ENCODE measurements around the gene ZIC1.

- TF ChIP-seq ZNF274 (IDR thresholded peaks at IDR 0.05; ENCODE audit: borderline replicate concordance, low read depth, low read length): no peak
- TF ChIP-seq ZNF24 (IDR thresholded peaks at IDR 0.05): no peak
- TF ChIP-seq SRF (CRISPR knock-in tag; IDR thresholded peaks at IDR 0.05): no peak
- TF ChIP-seq FOXJ3 (CRISPR knock-in tag; IDR thresholded peaks at IDR 0.05): no peak
- TF ChIP-seq POLR2AphosphoS5 (IDR thresholded peaks at IDR 0.05; ENCODE audit: control insufficient read depth, insufficient read depth, low read depth, low read length): no peak
Measured at GRCh38 chr3:147449669-147450068, 40.5 kb downstream of the ZIC1 start.
